ENCODE measurements around the gene HDAC4.
"Not testable (repeated sequence)": the region's sequence is repeated elsewhere in the genome, so short reads cannot be mapped to it uniquely, and the experiment has no call there.

The HDAC4 gene

GRCh38 chr2:239072786-239073185, 328.0 kb downstream of the HDAC4 start:
- Histone ChIP-seq H3K4me3 (ENCODE audit: low read length) (no peak overlapping the region), H3K9ac (ENCODE audit: low read depth, low read length) (no peak overlapping the region), H3K36me3 (ENCODE audit: insufficient read depth, low read length) (peaks cover 36% of the 10 kb centered on the region), H3K27ac (ENCODE audit: low read depth, low read length) (no peak overlapping the region), H3K9me3 (ENCODE audit: insufficient read depth, low read depth, low read length) (no peaks in the 10 kb centered on the region), H3K4me1 (ENCODE audit: insufficient read depth, low read length) (no peaks in the 10 kb centered on the region), H3K27me3 (ENCODE audit: insufficient read depth, low read length) (no peaks in the 10 kb centered on the region)
- 96% methylated on average over 14 of the region's 14 CpGs for WGBS

GRCh38 chr2:239070466-239070865, 330.4 kb downstream of the HDAC4 start:
- H3K27ac ChIP-seq (ENCODE audit: low read depth, low read length), result no peak overlapping the region

GRCh38 chr2:239069362-239070333, 331.2 kb downstream of the HDAC4 start:
- not testable (repeated sequence) for H3K9ac ChIP-seq (ENCODE audit: low read depth, low read length); H3K27ac ChIP-seq (ENCODE audit: low read depth, low read length); H3K4me3 ChIP-seq (ENCODE audit: low read length); H3K27me3 ChIP-seq (ENCODE audit: insufficient read depth, low read length); H3K9me3 ChIP-seq (ENCODE audit: insufficient read depth, low read depth, low read length); H3K4me1 ChIP-seq (ENCODE audit: insufficient read depth, low read length)
- WGBS, result 69% methylated on average over 9 of the region's 18 CpGs
- peaks cover 37% of the 10 kb centered on the region for H3K36me3 ChIP-seq (ENCODE audit: insufficient read depth, low read length)

More at GRCh38 chr2:239070466-239070865, 330.4 kb downstream of the HDAC4 start:
- 94% methylated on average over 8 of the region's 9 CpGs for WGBS
- H3K27me3 ChIP-seq (ENCODE audit: insufficient read depth, low read length), result no peaks in the 10 kb centered on the region
- H3K4me3 ChIP-seq (ENCODE audit: low read length), result no peak overlapping the region
- peaks cover 40% of the 10 kb centered on the region for H3K36me3 ChIP-seq (ENCODE audit: insufficient read depth, low read length)
- no peaks in the 10 kb centered on the region for H3K4me1 ChIP-seq (ENCODE audit: insufficient read depth, low read length)
- no peak overlapping the region for H3K9ac ChIP-seq (ENCODE audit: low read depth, low read length)
- H3K9me3 ChIP-seq (ENCODE audit: insufficient read depth, low read depth, low read length), result no peaks in the 10 kb centered on the region

GRCh38 chr2:239068411-239068810, 332.4 kb downstream of the HDAC4 start:
- Histone ChIP-seq H3K27me3 (ENCODE audit: insufficient read depth, low read length) (no peaks in the 10 kb centered on the region), H3K9ac (ENCODE audit: low read depth, low read length) (no peak overlapping the region), H3K36me3 (ENCODE audit: insufficient read depth, low read length) (peaks cover 31% of the 10 kb centered on the region), H3K4me3 (ENCODE audit: low read length) (no peak overlapping the region), H3K27ac (ENCODE audit: low read depth, low read length) (no peak overlapping the region), H3K4me1 (ENCODE audit: insufficient read depth, low read length) (no peaks in the 10 kb centered on the region), H3K9me3 (ENCODE audit: insufficient read depth, low read depth, low read length) (no peaks in the 10 kb centered on the region)
- WGBS, result 95% methylated on average over 21 of the region's 21 CpGs

GRCh38 chr2:239067196-239067865, 333.5 kb downstream of the HDAC4 start:
- H3K9me3 ChIP-seq (ENCODE audit: insufficient read depth, low read depth, low read length), result no peaks in the 10 kb centered on the region
- H3K27ac ChIP-seq (ENCODE audit: low read depth, low read length), result no peak overlapping the region
- H3K4me1 ChIP-seq (ENCODE audit: insufficient read depth, low read length), result no peaks in the 10 kb centered on the region
- H3K36me3 ChIP-seq (ENCODE audit: insufficient read depth, low read length), result peaks cover 25% of the 10 kb centered on the region
- no peak overlapping the region for H3K9ac ChIP-seq (ENCODE audit: low read depth, low read length)
- no peaks in the 10 kb centered on the region for H3K27me3 ChIP-seq (ENCODE audit: insufficient read depth, low read length)
- 96% methylated on average over 28 of the region's 28 CpGs for WGBS
- H3K4me3 ChIP-seq (ENCODE audit: low read length), result no peak overlapping the region

- no peaks in the 10 kb centered on the region for H3K4me1 ChIP-seq (ENCODE audit: insufficient read depth, low read length)
Measured at GRCh38 chr2:239066597-239066996, 334.2 kb downstream of the HDAC4 start.

GRCh38 chr2:239065962-239066361, 334.9 kb downstream of the HDAC4 start:
- Histone ChIP-seq H3K4me1 (ENCODE audit: insufficient read depth, low read length) (no peaks in the 10 kb centered on the region), H3K9me3 (ENCODE audit: insufficient read depth, low read depth, low read length) (no peaks in the 10 kb centered on the region), H3K27ac (ENCODE audit: low read depth, low read length) (no peak overlapping the region), H3K36me3 (ENCODE audit: insufficient read depth, low read length) (peaks cover 17% of the 10 kb centered on the region), H3K27me3 (ENCODE audit: insufficient read depth, low read length) (no peaks in the 10 kb centered on the region), H3K9ac (ENCODE audit: low read depth, low read length) (no peak overlapping the region), H3K4me3 (ENCODE audit: low read length) (no peak overlapping the region)
- 91% methylated on average over 11 of the region's 11 CpGs for WGBS

More at GRCh38 chr2:239066597-239066996, 334.2 kb downstream of the HDAC4 start:
- Histone ChIP-seq H3K9me3 (ENCODE audit: insufficient read depth, low read depth, low read length) (no peaks in the 10 kb centered on the region), H3K4me3 (ENCODE audit: low read length) (no peak overlapping the region), H3K27ac (ENCODE audit: low read depth, low read length) (no peak overlapping the region), H3K36me3 (ENCODE audit: insufficient read depth, low read length) (peaks cover 20% of the 10 kb centered on the region), H3K27me3 (ENCODE audit: insufficient read depth, low read length) (no peaks in the 10 kb centered on the region), H3K9ac (ENCODE audit: low read depth, low read length) (no peak overlapping the region)
- 96% methylated on average over 24 of the region's 24 CpGs for WGBS

GRCh38 chr2:239065537-239065936, 335.3 kb downstream of the HDAC4 start:
- H3K9me3 ChIP-seq (ENCODE audit: insufficient read depth, low read depth, low read length), result no peaks in the 10 kb centered on the region
- 92% methylated on average over 11 of the region's 11 CpGs for WGBS

GRCh38 chr2:239064891-239065290, 335.9 kb downstream of the HDAC4 start:
- 93% methylated on average over 21 of the region's 21 CpGs for WGBS
- H3K27ac ChIP-seq (ENCODE audit: low read depth, low read length), result no peak overlapping the region

More at GRCh38 chr2:239065537-239065936, 335.3 kb downstream of the HDAC4 start:
- H3K27me3 ChIP-seq (ENCODE audit: insufficient read depth, low read length), result no peaks in the 10 kb centered on the region
- H3K4me1 ChIP-seq (ENCODE audit: insufficient read depth, low read length), result no peaks in the 10 kb centered on the region
- H3K27ac ChIP-seq (ENCODE audit: low read depth, low read length), result no peak overlapping the region
- no peak overlapping the region for H3K9ac ChIP-seq (ENCODE audit: low read depth, low read length)
- H3K36me3 ChIP-seq (ENCODE audit: insufficient read depth, low read length), result peaks cover 17% of the 10 kb centered on the region
- H3K4me3 ChIP-seq (ENCODE audit: low read length), result no peak overlapping the region

GRCh38 chr2:239064253-239064652, 336.6 kb downstream of the HDAC4 start:
- H3K27ac ChIP-seq (ENCODE audit: low read depth, low read length), result no peak overlapping the region
- H3K9ac ChIP-seq (ENCODE audit: low read depth, low read length), result no peak overlapping the region
- peaks cover 17% of the 10 kb centered on the region for H3K36me3 ChIP-seq (ENCODE audit: insufficient read depth, low read length)
- 93% methylated on average over 12 of the region's 12 CpGs for WGBS
- no peak overlapping the region for H3K4me3 ChIP-seq (ENCODE audit: low read length)
- H3K4me1 ChIP-seq (ENCODE audit: insufficient read depth, low read length), result no peaks in the 10 kb centered on the region
- no peaks in the 10 kb centered on the region for H3K9me3 ChIP-seq (ENCODE audit: insufficient read depth, low read depth, low read length)
- H3K27me3 ChIP-seq (ENCODE audit: insufficient read depth, low read length), result no peaks in the 10 kb centered on the region

More at GRCh38 chr2:239064891-239065290, 335.9 kb downstream of the HDAC4 start:
- Histone ChIP-seq H3K27me3 (ENCODE audit: insufficient read depth, low read length) (no peaks in the 10 kb centered on the region), H3K9me3 (ENCODE audit: insufficient read depth, low read depth, low read length) (no peaks in the 10 kb centered on the region), H3K9ac (ENCODE audit: low read depth, low read length) (no peak overlapping the region), H3K4me1 (ENCODE audit: insufficient read depth, low read length) (no peaks in the 10 kb centered on the region), H3K4me3 (ENCODE audit: low read length) (no peak overlapping the region), H3K36me3 (ENCODE audit: insufficient read depth, low read length) (peaks cover 17% of the 10 kb centered on the region)

GRCh38 chr2:239062743-239063142, 338.1 kb downstream of the HDAC4 start:
- Histone ChIP-seq H3K9me3 (ENCODE audit: insufficient read depth, low read depth, low read length) (no peaks in the 10 kb centered on the region), H3K9ac (ENCODE audit: low read depth, low read length) (no peak overlapping the region), H3K27me3 (ENCODE audit: insufficient read depth, low read length) (no peaks in the 10 kb centered on the region), H3K4me1 (ENCODE audit: insufficient read depth, low read length) (no peaks in the 10 kb centered on the region), H3K4me3 (ENCODE audit: low read length) (no peak overlapping the region), H3K36me3 (ENCODE audit: insufficient read depth, low read length) (peaks cover 17% of the 10 kb centered on the region), H3K27ac (ENCODE audit: low read depth, low read length) (no peak overlapping the region)
- WGBS, result 92% methylated on average over 14 of the region's 14 CpGs
